ENCODE results near the gene RPGRIP1L.

The RPGRIP1L gene

GRCh38 chr16:53558710-53559109 lies 144.9 kb downstream of the RPGRIP1L start:
- TF ChIP-seq CTCF (IDR thresholded peaks at IDR 0.05; ENCODE audit: extremely low read depth, missing control alignments): no peak
- DNase-seq (ENCODE audit: low spot score): no peak

GRCh38 chr16:53556521-53556920 lies 147.1 kb downstream of the RPGRIP1L start:
- no peak for DNase-seq (ENCODE audit: low spot score)
- TF ChIP-seq CTCF (IDR thresholded peaks at IDR 0.05; ENCODE audit: extremely low read depth, missing control alignments): no peak

DNA sequence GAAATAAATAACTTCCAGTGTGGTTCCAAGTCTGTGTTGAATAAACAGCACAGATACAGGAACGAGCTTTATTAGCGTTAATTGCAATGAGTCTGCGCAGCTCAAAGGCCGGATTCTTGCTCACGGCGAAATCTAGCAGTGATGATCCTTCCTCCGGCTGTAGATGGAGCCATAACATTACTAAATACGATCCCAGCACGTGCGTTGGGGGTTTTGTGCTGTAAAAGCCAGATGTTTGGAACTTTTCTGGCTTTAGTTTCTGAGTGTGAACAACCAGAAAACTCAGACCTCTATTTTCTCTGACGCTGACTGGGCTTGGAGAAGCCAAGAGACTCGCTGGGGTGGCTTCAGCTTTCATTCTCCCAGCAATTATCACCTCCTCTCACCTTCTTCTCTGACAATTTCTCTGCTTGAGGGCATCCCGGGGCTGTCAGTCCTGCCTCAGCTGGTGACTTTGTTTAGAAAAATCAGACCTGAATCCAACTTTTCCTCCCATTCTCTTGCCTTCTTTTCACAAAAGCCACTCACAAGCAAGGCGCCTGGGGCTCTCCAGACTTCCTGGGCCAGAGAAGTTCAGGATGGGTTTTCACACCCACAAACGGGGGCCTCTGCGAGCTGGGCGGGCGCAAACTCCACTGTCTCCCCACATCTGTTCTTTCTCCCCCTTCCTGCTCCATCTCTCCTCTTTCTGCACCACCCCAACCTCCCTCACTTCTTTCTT lies 153.5 kb downstream of the RPGRIP1L start:
- TF ChIP-seq CTCF (IDR thresholded peaks at IDR 0.05; ENCODE audit: extremely low read depth, missing control alignments): peak; percentile 53
- peak; percentile 72 for DNase-seq (ENCODE audit: low spot score)
